Stimulated activated CD8-positive, alpha-beta memory T cell treated with anti-CD3 and anti-CD28 coated beads, Interleukin-15, amount 100 ng/mL, for 48 hours (primary cell): ENCODE measurements around the gene AHDC1.

Experiments
- DNase-seq, 2 donors: peaks; one replicate each; pipeline ENCODE4 v3.0.0-alpha.2; 2020; ENCODE audit warnings: low read depth in 2 of 2

The AHDC1 gene

GRCh38 chr1:27535386-27535785, 68.6 kb downstream of the AHDC1 start:
- DNase-seq, result no peak

GRCh38 chr1:27531959-27532685, 71.8 kb downstream of the AHDC1 start:
- DNase-seq, result no peak

GRCh38 chr1:27530192-27530591, 73.8 kb downstream of the AHDC1 start:
- DNase-seq, result no peak

GRCh38 chr1:27529704-27530018, 74.3 kb downstream of the AHDC1 start:
- DNase-seq, result no peak

GRCh38 chr1:27528818-27529703, 74.9 kb downstream of the AHDC1 start:
- DNase-seq, result no peak

- no peak for DNase-seq
Observed at GRCh38 chr1:27527890-27528817, 75.8 kb downstream of the AHDC1 start.

- no peak for DNase-seq
Observed at GRCh38 chr1:27527223-27527889, 76.6 kb downstream of the AHDC1 start.

- no peak for DNase-seq
Observed at GRCh38 chr1:27526569-27527222, 77.2 kb downstream of the AHDC1 start.

GRCh38 chr1:27525296-27526272, 78.4 kb downstream of the AHDC1 start:
- peak in 1 of 2 donors; percentile 55 for DNase-seq

GRCh38 chr1:27523337-27524020, 80.5 kb downstream of the AHDC1 start:
- no peak for DNase-seq

- DNase-seq, result peak in 1 of 2 donors; percentile 49
Observed at GRCh38 chr1:27522432-27523336, 81.3 kb downstream of the AHDC1 start.

- no peak for DNase-seq
Observed at GRCh38 chr1:27521861-27522431, 82.0 kb downstream of the AHDC1 start.

- DNase-seq, result no peak
Observed at GRCh38 chr1:27521336-27521831, 82.6 kb downstream of the AHDC1 start.

GRCh38 chr1:27520651-27521050, 83.3 kb downstream of the AHDC1 start:
- no peak for DNase-seq

GRCh38 chr1:27519331-27520258, 84.3 kb downstream of the AHDC1 start:
- DNase-seq, result no peak

GRCh38 chr1:27518808-27519207, 85.1 kb downstream of the AHDC1 start:
- DNase-seq, result no peak
